Measurements from ENCODE around the gene GRIN2C.

GRCh38 chr17:74865504-74866197 is 6.0 kb upstream of the GRIN2C start:
- TF ChIP-seq CTCF (IDR thresholded peaks at IDR 0.05; ENCODE audit: low read depth, low read length) (no peak), POLR2A (IDR thresholded peaks at IDR 0.05; ENCODE audit: extremely low read depth, insufficient read length) (no peak)
- TF ChIP-seq, protein P1, sequence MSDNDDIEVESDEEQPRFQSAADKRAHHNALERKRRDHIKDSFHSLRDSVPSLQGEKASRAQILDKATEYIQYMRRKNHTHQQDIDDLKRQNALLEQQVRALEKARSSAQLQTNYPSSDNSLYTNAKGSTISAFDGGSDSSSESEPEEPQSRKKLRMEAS (IDR thresholded peaks at IDR 0.05; ENCODE audit: low read depth, low read length) = no peak

Data from NB4 (cell line).